Hepatocyte (in vitro differentiated cells): ENCODE results near the gene AMPH.

ENCODE experiments used
- EZH2 ChIP-seq: fragments of 200-600 bp; sonication (generic); IDR thresholded peaks from 2 replicates; pipeline ENCODE4 v1.6.1; 2016; ENCODE audit warnings: antibody characterized with exemption, mild to moderate bottlenecking, borderline replicate concordance
- TF ChIP-seq, protein P1 (sequence below): fragments of 200-600 bp; sonication (generic); IDR thresholded peaks from 2 replicates; pipeline ENCODE4 v1.5.1; 2016; ENCODE audit warnings: antibody characterized with exemption, mild to moderate bottlenecking; ENCODE audit not compliant: poor library complexity

DNA sequence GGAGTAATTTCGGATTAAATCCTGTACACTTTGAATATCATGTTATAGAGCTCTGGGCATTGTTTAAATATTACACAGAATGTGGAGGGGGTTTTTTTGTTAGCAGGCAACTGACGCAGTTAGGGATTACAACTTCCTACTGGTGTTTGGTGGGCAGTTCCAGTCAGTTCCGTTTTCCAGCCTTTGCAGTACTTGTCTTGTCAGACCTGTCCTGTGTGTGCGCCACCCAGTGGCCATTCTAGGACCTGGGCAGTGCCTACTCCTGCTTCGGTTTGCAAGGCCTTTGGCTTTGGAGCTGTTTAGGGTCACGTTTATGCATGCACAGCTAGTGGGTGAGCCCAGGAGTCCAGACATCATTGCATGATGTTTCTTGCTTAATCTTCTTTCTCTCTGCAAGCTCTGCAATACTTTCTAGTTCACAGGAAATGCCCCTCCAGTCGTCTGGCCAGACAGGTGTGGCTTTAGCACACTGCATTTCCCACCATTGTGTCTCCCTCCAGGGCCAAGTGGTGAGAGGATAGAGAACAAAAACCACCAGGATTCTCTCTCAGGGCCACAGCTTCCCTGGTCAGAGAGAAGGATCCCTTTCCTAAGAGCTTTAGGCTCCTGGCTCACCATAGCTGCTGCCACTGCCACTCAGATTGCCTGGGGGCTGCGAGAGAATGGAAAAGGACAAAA, 261.2 kb downstream of the AMPH start:
- TF ChIP-seq, protein P1, sequence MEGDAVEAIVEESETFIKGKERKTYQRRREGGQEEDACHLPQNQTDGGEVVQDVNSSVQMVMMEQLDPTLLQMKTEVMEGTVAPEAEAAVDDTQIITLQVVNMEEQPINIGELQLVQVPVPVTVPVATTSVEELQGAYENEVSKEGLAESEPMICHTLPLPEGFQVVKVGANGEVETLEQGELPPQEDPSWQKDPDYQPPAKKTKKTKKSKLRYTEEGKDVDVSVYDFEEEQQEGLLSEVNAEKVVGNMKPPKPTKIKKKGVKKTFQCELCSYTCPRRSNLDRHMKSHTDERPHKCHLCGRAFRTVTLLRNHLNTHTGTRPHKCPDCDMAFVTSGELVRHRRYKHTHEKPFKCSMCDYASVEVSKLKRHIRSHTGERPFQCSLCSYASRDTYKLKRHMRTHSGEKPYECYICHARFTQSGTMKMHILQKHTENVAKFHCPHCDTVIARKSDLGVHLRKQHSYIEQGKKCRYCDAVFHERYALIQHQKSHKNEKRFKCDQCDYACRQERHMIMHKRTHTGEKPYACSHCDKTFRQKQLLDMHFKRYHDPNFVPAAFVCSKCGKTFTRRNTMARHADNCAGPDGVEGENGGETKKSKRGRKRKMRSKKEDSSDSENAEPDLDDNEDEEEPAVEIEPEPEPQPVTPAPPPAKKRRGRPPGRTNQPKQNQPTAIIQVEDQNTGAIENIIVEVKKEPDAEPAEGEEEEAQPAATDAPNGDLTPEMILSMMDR, result peak; percentile 80
- no peak for TF ChIP-seq EZH2
